Omental fat pad (tissue), 4 donors: ENCODE data around the gene PODN. TPM values are rescaled to one million over a fixed set of nuclear protein-coding genes. Genes with fewer than 3 reads are reported as not detected.

Experiments
- ATAC-seq: fragments of 150-250 bp; one replicate; pipeline ENCODE4 v1.9.1; 2016; ENCODE audit warnings: mild to moderate bottlenecking, moderate library complexity; ENCODE audit not compliant: low FRiP score
- DNase-seq: peaks from one replicate; pipeline ENCODE4 v3.0.0-alpha.2; 2019; ENCODE audit warnings: low spot score
- CTCF ChIP-seq, 3 donors: fragments of 450-650 bp; IDR thresholded peaks; one replicate each; pipeline ENCODE4 v1.5.1; 2016 to 2017; ENCODE audit warnings: antibody characterized with exemption in 3 of 3, mild to moderate bottlenecking in 3 of 3, moderate library complexity in 2 of 3
- total RNA-seq, 4 donors: library from RNA; depleted of rRNA; stranded (reverse); fragments of >200 nt; gene quantifications; one replicate each; pipeline ENCODE4 v1.1.0, GENCODE V29; 2016

PODN gene
- total RNA-seq, 4 donors from 2014 or later: 99.8 to 440 (median 251) TPM

- no peak for TF ChIP-seq CTCF (IDR thresholded peaks at IDR 0.05)
- ATAC-seq: no peak
Observed at GRCh38 chr1:53038566-53038965, 23.4 kb upstream of the PODN start.

DNA sequence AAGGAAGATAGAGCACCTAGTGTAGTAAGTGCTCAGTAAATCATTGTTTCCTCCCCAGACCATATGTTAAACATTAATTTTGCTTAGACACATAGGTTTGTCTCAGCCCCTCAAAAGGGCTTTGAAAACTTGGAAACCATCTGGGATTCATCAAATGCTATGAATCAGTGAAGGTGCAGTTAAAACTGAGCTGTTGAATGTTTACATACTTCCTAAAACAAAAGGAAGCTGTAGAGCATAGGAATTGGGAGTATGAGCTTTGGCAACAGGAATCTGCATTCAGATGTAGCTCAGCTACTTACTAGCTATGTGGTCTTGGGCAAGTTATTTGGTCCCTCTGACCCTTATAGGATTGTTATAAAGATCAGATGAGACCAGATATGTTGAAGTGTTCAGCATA, 18.7 kb upstream of the PODN start:
- DNase-seq (no peak), ATAC-seq (no peak)
- TF ChIP-seq CTCF (IDR thresholded peaks at IDR 0.05): no peak

More at GRCh38 chr1:53038566-53038965, 23.4 kb upstream of the PODN start:
- no peak for DNase-seq

DNA sequence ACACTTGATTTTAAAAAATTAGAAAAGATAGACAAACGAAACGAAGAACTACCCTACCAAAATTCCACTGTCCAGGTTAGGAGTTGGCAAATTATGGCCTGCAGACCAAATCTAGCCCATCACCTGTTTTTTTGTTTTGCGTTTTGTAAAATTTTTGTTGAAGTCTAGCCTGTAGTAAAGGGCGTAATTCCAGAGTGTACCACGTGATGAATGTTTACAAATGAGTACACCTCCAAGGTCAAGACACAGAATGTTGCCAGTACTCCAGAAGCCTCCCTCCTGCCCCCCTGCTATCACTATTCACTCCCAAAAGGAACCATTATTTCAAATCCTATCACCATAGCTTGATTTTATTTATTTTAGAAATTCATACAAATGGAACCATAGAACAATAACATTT, 17.1 kb upstream of the PODN start:
- no peak for TF ChIP-seq CTCF (IDR thresholded peaks at IDR 0.05)
- no peak for ATAC-seq
- DNase-seq: no peak

DNA sequence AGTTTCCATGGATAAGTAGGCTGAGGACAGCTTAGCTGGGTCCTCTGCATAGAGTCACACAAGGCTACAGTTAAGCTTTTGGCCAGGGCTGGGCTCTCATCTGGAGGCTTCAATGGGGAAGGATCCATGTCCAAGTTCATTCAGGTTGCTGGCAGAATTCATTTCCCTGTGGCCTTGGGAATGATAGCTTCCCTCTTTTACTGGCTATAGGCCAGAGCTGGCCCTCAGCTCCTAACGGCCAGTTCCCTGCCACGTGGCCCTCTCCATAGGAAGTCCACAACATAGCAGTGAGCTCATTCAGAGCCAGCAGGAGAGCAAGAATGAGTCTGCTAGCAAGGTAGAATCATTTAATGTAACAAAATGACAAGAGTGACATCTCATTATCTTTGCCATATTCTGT, 15.1 kb upstream of the PODN start:
- TF ChIP-seq CTCF (IDR thresholded peaks at IDR 0.05): no peak
- ATAC-seq: no peak
- DNase-seq: no peak

DNA sequence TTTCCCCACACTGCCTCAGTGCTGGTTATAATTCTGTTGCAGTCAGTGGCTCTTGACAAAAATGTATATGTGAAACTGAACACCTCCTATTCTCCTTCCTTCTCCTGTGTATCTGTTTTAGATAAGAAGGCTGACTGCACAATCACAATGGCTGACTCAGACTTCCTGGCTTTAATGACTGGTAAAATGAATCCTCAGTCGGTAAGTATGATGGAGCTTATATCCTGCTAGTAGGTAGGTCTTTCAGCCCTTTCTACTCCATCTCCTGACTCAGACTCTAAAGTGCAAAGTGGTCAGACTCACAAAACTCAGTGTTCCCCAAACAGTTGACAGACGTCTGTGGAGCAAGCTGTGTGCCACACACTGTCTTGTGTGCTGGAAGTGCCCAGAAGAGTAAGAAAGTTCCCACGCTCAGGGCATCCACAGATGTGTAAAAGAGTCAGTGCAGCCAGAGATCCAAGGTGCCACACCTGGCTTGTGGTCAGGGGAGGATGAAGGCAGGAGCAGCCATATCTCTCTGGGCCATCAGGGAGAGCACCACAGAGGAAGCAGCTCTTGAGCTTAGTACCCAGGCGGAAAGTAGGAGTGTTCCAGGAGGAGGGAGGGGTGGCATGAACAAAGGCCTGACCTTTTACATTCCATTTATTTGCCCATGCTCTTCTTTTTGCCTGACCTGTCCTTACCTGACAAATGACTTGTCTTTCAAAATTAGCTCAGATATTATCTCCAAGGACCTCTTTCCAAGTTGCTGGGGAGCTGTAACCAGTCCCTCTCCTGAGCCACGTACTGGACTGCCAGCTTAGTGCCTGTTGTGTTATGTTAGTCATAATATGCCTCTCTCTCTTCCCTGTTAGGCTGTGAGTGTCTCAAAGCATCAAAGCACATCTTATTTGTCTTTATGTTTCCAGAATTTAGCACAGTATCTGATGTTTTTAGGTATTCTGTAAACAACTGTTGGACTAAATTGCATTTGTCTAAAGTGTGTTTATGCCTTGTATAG, 14.0 kb upstream of the PODN start:
- no peak for TF ChIP-seq CTCF (IDR thresholded peaks at IDR 0.05)
- ATAC-seq (peak; percentile 88), DNase-seq (no peak)

DNA sequence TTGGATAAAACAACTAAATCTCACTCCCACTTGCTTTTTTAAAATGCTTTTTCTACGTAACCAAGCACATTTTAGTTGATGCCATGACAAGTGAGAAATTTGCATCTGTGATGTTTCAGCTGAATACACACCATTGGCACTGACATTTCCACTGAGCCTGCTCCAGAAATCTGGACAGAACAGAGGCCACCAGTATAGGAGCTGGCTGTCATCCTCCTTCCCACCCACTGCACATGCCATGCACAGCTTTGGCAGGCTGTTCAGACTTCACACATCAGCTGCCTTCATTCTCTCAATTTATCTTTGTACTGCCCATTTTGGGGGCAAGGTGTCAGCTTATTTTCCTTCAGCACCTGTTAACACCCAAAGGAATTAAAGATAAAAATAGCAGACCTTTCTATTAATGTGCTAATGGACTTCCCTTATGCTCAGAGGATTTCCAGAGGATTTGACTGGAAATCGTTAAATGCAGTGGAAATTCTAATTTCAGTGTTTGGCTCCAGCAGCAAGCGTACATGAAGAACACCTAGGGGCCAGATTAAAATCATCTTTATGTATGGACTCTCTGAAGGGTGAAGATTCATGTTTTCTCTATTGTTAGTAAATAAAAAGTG, 12.9 kb upstream of the PODN start:
- no peak for DNase-seq
- TF ChIP-seq CTCF (IDR thresholded peaks at IDR 0.05): no peak
- ATAC-seq: no peak
